Astrocyte of the spinal cord (primary cell): ENCODE results near the gene SUGCT.

Source experiments
- DNase-seq: peaks from one replicate; pipeline ENCODE4 v3.0.0; 2011; ENCODE audit warnings: low read depth, low spot score
- H3K4me3 ChIP-seq: 2 replicates; pipeline ENCODE4 v1.5.1; 2011; ENCODE audit warnings: low read depth, mild to moderate bottlenecking, low read length, moderate library complexity
- CTCF ChIP-seq: IDR thresholded peaks from 2 replicates; pipeline ENCODE4 v1.5.1; 2012; ENCODE audit warnings: low read depth, mild to moderate bottlenecking, low read length, inconsistent platforms
- in situ Hi-C: cut with HindIII; loops from 2 replicates; pipeline ENCODE4 v1.10.0; 2017; ENCODE audit warnings: low sequenced_read_pairs

The SUGCT gene

DNA sequence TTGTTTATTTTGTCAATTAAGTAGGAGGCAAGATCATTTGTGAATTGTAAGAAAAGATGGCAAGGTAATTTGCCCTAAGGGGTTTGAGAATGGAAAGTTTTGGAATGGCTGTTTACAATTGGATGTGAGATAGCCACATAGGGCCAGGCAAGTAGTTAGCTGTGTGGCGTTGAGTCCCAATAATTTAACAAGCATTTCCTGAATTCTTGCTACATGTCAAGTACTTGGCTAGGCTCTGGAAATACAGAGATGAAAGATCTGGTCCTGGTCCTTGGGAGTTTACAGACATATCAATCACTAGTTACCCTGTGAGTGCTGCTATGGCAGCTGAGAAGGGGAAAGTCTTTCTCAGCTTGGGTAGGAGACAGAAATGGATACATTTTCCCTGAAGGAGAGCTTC lies 401.6 kb downstream of the SUGCT start:
- H3K4me3 ChIP-seq, result no peak overlapping the region
- in situ Hi-C loops, result no loop called here

GRCh38 chr7:40538281-40538680 lies 403.5 kb downstream of the SUGCT start:
- no peak overlapping the region for H3K4me3 ChIP-seq
- peak; percentile 32 for DNase-seq
- in situ Hi-C loops, result no loop called here
- no peak for TF ChIP-seq CTCF

More for the DNA sequence above, 401.6 kb downstream of the SUGCT start:
- TF ChIP-seq CTCF, result no peak
- DNase-seq, result no peak

GRCh38 chr7:40541336-40541735 lies 406.5 kb downstream of the SUGCT start:
- in situ Hi-C loops, result no loop called here
- no peak overlapping the region for H3K4me3 ChIP-seq
- no peak for DNase-seq
- no peak for TF ChIP-seq CTCF

DNA sequence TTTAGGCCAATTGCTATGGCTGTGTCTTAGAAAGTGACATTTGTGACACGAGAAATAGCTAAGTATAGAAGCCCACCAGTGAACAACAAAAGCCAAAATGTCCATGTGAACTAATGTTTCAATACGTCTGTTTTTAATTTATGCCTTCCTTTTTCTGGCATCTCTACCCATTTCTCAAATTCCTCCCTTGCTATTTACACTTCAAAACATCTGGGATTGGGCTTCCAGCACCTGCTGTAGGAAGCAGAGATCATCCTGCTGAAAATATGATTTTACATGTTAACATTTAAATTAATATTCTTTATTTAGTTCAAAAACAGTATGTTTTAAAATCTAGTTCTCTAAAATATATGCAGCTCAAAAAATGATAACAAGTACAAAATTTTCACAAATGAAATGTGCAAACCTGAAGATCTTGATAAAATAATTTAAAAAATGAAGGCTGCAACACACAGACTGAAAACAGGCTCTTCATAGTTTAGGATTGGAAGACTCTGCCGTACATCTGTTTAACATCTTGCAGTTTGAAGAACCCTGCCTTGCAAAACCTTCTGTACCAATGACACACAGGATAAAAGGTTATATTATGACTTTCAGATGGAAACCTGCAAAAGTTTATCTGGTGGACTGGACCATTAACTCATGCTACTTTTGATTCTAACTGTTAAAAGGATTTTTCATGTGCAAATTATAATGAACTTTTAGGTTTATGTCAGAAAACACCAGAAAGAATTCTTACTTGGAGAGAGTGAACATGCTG lies 408.4 kb downstream of the SUGCT start:
- no peak overlapping the region for H3K4me3 ChIP-seq
- TF ChIP-seq CTCF, result no peak
- in situ Hi-C loops, result no loop called here
- DNase-seq, result no peak

- no peak for TF ChIP-seq CTCF
- no peak for DNase-seq
- in situ Hi-C loops, result no loop called here
- H3K4me3 ChIP-seq, result no peak overlapping the region
Observed at GRCh38 chr7:40544221-40544723, 409.5 kb downstream of the SUGCT start.

DNA sequence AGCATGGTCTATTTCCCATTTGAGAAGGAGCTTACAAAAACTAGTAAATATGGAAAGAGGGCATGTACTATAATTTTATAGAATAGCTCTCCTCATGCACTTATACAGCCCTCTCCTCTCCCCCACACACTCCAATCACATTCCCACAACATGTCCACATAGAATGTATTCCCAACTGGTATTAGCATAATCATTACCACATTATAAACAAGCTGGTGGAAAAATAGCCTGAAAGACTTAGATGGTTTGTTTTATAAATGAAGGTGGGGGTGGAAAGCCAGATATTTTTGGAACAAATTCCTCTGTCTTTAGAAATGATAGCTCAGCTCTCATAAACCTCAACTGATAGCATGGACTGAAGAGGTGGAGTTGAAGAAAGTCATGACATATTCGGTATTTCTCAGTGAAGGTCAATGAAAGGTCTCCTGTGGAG lies 410.1 kb downstream of the SUGCT start:
- no peak overlapping the region for H3K4me3 ChIP-seq
- DNase-seq, result no peak
- no peak for TF ChIP-seq CTCF
- in situ Hi-C loops, result no loop called here
